ENCODE measurements around the gene CDKN1A.

DNA sequence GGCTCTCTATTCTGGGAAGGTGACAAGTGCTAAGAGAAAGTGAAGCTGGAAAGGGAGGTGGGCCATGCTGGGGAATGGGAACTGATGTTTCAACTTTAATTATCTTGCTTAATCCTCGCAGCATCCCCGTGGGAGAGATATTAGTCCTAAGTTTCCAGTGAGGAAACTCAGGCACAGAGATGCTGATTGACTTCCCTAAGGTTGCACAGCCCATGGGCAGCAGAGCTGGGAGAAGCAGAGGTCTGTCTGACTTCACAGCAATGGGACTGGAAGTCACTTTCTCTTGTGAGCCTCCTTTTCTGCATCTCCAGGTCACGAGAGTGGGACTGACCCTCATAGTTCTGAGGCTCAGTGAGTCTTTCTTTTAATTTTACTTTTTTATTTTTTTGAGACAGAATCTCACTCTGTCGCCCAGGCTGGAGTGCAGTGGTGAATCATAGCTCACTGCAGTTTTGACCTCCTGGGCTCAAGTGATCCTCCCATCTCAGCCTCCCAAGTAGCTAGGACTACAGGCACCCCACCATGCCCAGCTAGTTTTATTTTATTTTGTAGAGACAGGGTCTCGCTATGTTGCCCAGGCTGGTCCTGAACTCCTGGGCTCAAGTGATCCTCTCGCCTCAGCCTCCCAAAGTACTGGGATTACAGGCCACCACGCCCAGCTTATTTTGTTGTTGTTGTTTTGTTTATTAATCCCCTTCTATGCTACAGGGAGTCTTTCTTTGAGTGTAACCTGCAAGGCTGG, 21.7 kb downstream of the CDKN1A start:
- TF ChIP-seq, protein P1, sequence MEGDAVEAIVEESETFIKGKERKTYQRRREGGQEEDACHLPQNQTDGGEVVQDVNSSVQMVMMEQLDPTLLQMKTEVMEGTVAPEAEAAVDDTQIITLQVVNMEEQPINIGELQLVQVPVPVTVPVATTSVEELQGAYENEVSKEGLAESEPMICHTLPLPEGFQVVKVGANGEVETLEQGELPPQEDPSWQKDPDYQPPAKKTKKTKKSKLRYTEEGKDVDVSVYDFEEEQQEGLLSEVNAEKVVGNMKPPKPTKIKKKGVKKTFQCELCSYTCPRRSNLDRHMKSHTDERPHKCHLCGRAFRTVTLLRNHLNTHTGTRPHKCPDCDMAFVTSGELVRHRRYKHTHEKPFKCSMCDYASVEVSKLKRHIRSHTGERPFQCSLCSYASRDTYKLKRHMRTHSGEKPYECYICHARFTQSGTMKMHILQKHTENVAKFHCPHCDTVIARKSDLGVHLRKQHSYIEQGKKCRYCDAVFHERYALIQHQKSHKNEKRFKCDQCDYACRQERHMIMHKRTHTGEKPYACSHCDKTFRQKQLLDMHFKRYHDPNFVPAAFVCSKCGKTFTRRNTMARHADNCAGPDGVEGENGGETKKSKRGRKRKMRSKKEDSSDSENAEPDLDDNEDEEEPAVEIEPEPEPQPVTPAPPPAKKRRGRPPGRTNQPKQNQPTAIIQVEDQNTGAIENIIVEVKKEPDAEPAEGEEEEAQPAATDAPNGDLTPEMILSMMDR (IDR thresholded peaks at IDR 0.05; ENCODE audit: insufficient read depth, low read length): no peak
- no peak for TF ChIP-seq POLR2AphosphoS5 (IDR thresholded peaks at IDR 0.05; ENCODE audit: low read depth)
